Mucosa of rectum (tissue), 2 donors: ENCODE measurements around the gene RFX8.

Experiments
- H3K27ac ChIP-seq, 2 donors: one replicate each; pipeline ENCODE4 v1.7.0; 2013; ENCODE audit warnings: inconsistent platforms in 2 of 2, low read depth in 2 of 2, low read length in 2 of 2
- H3K27me3 ChIP-seq, 2 donors: one replicate each; pipeline ENCODE4 v1.7.0; 2013; ENCODE audit warnings: low read length in 2 of 2; ENCODE audit not compliant: control insufficient read depth in 2 of 2, insufficient read depth in 2 of 2
- H3K36me3 ChIP-seq, 2 donors: one replicate each; pipeline ENCODE4 v1.7.0; 2013; ENCODE audit warnings: low read length in 2 of 2; ENCODE audit not compliant: control insufficient read depth in 2 of 2, insufficient read depth in 2 of 2
- H3K4me1 ChIP-seq, 2 donors: one replicate each; pipeline ENCODE4 v1.7.0; 2013; ENCODE audit warnings: low read length in 2 of 2, mild to moderate bottlenecking in 1 of 2; ENCODE audit not compliant: control insufficient read depth in 2 of 2, insufficient read depth in 2 of 2
- H3K4me3 ChIP-seq, 2 donors: one replicate each; pipeline ENCODE4 v1.7.0; 2013; ENCODE audit warnings: low read length in 2 of 2
- H3K9ac ChIP-seq, 2 donors: one replicate each; pipeline ENCODE4 v1.7.0; 2013; ENCODE audit warnings: low read length in 2 of 2, low read depth in 1 of 2, mild to moderate bottlenecking in 1 of 2
- H3K9me3 ChIP-seq, 2 donors: one replicate each; pipeline ENCODE4 v1.7.0; 2013; ENCODE audit warnings: low read length in 2 of 2; ENCODE audit not compliant: control insufficient read depth in 2 of 2
- donor health status: healthy.
- donor health status: Normal muscosa, but diverticular disease.

The RFX8 gene

DNA sequence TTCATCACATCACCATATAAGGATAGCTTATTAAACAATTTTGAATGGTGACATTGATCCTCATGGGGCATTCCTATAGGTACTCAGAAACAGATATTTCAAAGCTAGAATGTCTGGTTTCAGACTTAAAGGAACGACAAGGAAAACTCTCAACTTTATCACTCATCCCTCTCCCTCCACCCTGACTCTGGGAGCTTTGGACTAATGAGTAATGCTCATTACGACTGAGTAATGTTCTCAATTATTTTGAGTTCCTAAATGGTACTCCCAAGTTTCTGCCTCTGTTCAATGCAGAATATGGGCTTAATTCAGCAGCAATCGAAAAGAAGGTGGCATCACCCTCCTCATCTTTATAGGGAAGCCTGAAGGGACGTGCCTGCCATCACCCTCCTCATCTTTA is 43.4 kb downstream of the RFX8 start:
- H3K27me3 ChIP-seq: no peaks in the 10 kb centered on the region
- no peak overlapping the region for H3K9ac ChIP-seq

GRCh38 chr2:101430156-101430555 is 44.8 kb downstream of the RFX8 start:
- H3K27ac ChIP-seq: no peak overlapping the region
- H3K4me1 ChIP-seq: no peaks in the 10 kb centered on the region
- no peaks in the 10 kb centered on the region for H3K36me3 ChIP-seq

More for the DNA sequence above, 43.4 kb downstream of the RFX8 start:
- H3K9me3 ChIP-seq: no peaks in the 10 kb centered on the region
- no peaks in the 10 kb centered on the region for H3K36me3 ChIP-seq
- H3K27ac ChIP-seq: no peak overlapping the region
- no peaks in the 10 kb centered on the region for H3K4me1 ChIP-seq
- no peak overlapping the region for H3K4me3 ChIP-seq

GRCh38 chr2:101429453-101429852 is 45.5 kb downstream of the RFX8 start:
- H3K36me3 ChIP-seq: no peaks in the 10 kb centered on the region

More at GRCh38 chr2:101430156-101430555, 44.8 kb downstream of the RFX8 start:
- no peaks in the 10 kb centered on the region for H3K9me3 ChIP-seq
- no peak overlapping the region for H3K9ac ChIP-seq
- H3K27me3 ChIP-seq: no peaks in the 10 kb centered on the region
- no peak overlapping the region for H3K4me3 ChIP-seq

GRCh38 chr2:101428422-101429176 is 46.3 kb downstream of the RFX8 start:
- Histone ChIP-seq H3K27me3 (no peaks in the 10 kb centered on the region), H3K9ac (no peak overlapping the region), H3K4me1 (no peaks in the 10 kb centered on the region), H3K9me3 (no peaks in the 10 kb centered on the region), H3K27ac (no peak overlapping the region), H3K36me3 (no peaks in the 10 kb centered on the region), H3K4me3 (no peak overlapping the region)

More at GRCh38 chr2:101429453-101429852, 45.5 kb downstream of the RFX8 start:
- Histone ChIP-seq H3K4me1 (no peaks in the 10 kb centered on the region), H3K27me3 (no peaks in the 10 kb centered on the region), H3K9ac (no peak overlapping the region), H3K9me3 (no peaks in the 10 kb centered on the region), H3K27ac (no peak overlapping the region), H3K4me3 (no peak overlapping the region)

GRCh38 chr2:101427743-101428142 is 47.2 kb downstream of the RFX8 start:
- Histone ChIP-seq H3K36me3 (no peaks in the 10 kb centered on the region), H3K9me3 (no peaks in the 10 kb centered on the region), H3K9ac (no peak overlapping the region), H3K4me1 (no peaks in the 10 kb centered on the region), H3K27me3 (no peaks in the 10 kb centered on the region), H3K27ac (no peak overlapping the region), H3K4me3 (no peak overlapping the region)

GRCh38 chr2:101427240-101427639 is 47.7 kb downstream of the RFX8 start:
- Histone ChIP-seq H3K27me3 (no peaks in the 10 kb centered on the region), H3K4me3 (no peak overlapping the region), H3K27ac (no peak overlapping the region), H3K9ac (no peak overlapping the region), H3K9me3 (no peaks in the 10 kb centered on the region), H3K4me1 (no peaks in the 10 kb centered on the region), H3K36me3 (no peaks in the 10 kb centered on the region)

- Histone ChIP-seq H3K9ac (no peak overlapping the region), H3K27me3 (no peaks in the 10 kb centered on the region), H3K27ac (no peak overlapping the region)
Observed at GRCh38 chr2:101426822-101427221, 48.1 kb downstream of the RFX8 start.

DNA sequence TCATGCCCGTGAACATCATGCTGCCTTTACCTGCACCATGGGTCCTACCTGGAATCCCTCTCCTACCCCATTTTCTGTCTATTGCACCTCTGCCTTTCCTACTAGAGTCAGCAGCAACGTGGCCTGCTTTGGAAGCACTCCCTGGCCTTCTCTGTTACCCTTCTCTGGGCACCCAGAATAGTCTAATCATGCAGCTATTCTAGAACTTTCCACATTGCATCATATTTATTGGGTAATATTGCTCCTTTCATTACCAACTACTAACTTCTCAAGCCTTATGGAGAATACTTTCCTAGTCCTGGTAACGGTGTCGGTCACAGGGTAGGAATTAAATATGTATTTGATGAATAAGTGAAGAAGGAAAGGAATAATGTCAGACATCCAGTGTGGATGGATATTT is 54.3 kb downstream of the RFX8 start:
- no peak overlapping the region for H3K4me3 ChIP-seq
- no peaks in the 10 kb centered on the region for H3K36me3 ChIP-seq
- no peak overlapping the region for H3K27ac ChIP-seq
- H3K9ac ChIP-seq: no peak overlapping the region
- H3K4me1 ChIP-seq: no peaks in the 10 kb centered on the region
- no peaks in the 10 kb centered on the region for H3K27me3 ChIP-seq
- H3K9me3 ChIP-seq: no peaks in the 10 kb centered on the region

More at GRCh38 chr2:101426822-101427221, 48.1 kb downstream of the RFX8 start:
- Histone ChIP-seq H3K9me3 (no peaks in the 10 kb centered on the region), H3K4me3 (no peak overlapping the region), H3K36me3 (no peaks in the 10 kb centered on the region), H3K4me1 (no peaks in the 10 kb centered on the region)

GRCh38 chr2:101419096-101419663 is 55.7 kb downstream of the RFX8 start:
- no peak overlapping the region for H3K4me3 ChIP-seq
- no peaks in the 10 kb centered on the region for H3K27me3 ChIP-seq
- no peaks in the 10 kb centered on the region for H3K4me1 ChIP-seq
- H3K36me3 ChIP-seq: no peaks in the 10 kb centered on the region
- H3K9ac ChIP-seq: no peak overlapping the region
- H3K9me3 ChIP-seq: no peaks in the 10 kb centered on the region
- H3K27ac ChIP-seq: no peak overlapping the region

- no peak overlapping the region for H3K27ac ChIP-seq
- H3K27me3 ChIP-seq: no peaks in the 10 kb centered on the region
- no peak overlapping the region for H3K9ac ChIP-seq
- no peaks in the 10 kb centered on the region for H3K36me3 ChIP-seq
- no peaks in the 10 kb centered on the region for H3K9me3 ChIP-seq
- H3K4me3 ChIP-seq: no peak overlapping the region
- no peaks in the 10 kb centered on the region for H3K4me1 ChIP-seq
Observed at GRCh38 chr2:101418460-101419095, 56.3 kb downstream of the RFX8 start.
